ENCODE measurements around the gene ZNF511.
"Not testable (repeated sequence)": the region's sequence is repeated elsewhere in the genome, so short reads cannot be mapped to it uniquely, and the experiment has no call there.

ZNF511 gene

GRCh38 chr10:133308421-133309099 is at the start of gene ZNF511, which contains the start of gene TUBGCP2:
ZNF511 (plus strand) TSS chr10:133308914; CDS start chr10:133308944, 30 bp downstream.
TUBGCP2 (minus strand) TSS chr10:133308872; CDS start chr10:133302941, 5,931 bp downstream.
- peak; percentile 73 for DNase-seq (ENCODE audit: low read depth)

GRCh38 chr10:133259602-133259989 is 49.1 kb upstream of the ZNF511 start:
- DNase-seq (ENCODE audit: low read depth), result no peak

GRCh38 chr10:133260895-133261725 is 47.6 kb upstream of the ZNF511 start:
- DNase-seq (ENCODE audit: low read depth), result no peak

- peak; percentile 49 for DNase-seq (ENCODE audit: low read depth)
Observed at GRCh38 chr10:133261726-133262325, 46.9 kb upstream of the ZNF511 start.

- no peak for DNase-seq (ENCODE audit: low read depth)
Observed at GRCh38 chr10:133262696-133263095, 46.0 kb upstream of the ZNF511 start.

- no peak for DNase-seq (ENCODE audit: low read depth)
Observed at GRCh38 chr10:133263674-133264073, 45.0 kb upstream of the ZNF511 start.

- no peak for DNase-seq (ENCODE audit: low read depth)
Observed at GRCh38 chr10:133264461-133264860, 44.3 kb upstream of the ZNF511 start.

- not testable (repeated sequence) for DNase-seq (ENCODE audit: low read depth)
Observed at GRCh38 chr10:133265052-133265451, 43.7 kb upstream of the ZNF511 start.

GRCh38 chr10:133266056-133266795 is 42.5 kb upstream of the ZNF511 start:
- no peak for DNase-seq (ENCODE audit: low read depth)

GRCh38 chr10:133267293-133267692 is 41.4 kb upstream of the ZNF511 start:
- no peak for DNase-seq (ENCODE audit: low read depth)

- no peak for DNase-seq (ENCODE audit: low read depth)
Observed at GRCh38 chr10:133267829-133268228, 40.9 kb upstream of the ZNF511 start.

GRCh38 chr10:133268532-133268931 is 40.2 kb upstream of the ZNF511 start:
- DNase-seq (ENCODE audit: low read depth), result no peak

GRCh38 chr10:133269367-133269766 is 39.3 kb upstream of the ZNF511 start:
- DNase-seq (ENCODE audit: low read depth), result no peak

GRCh38 chr10:133270204-133270603 is 38.5 kb upstream of the ZNF511 start:
- no peak for DNase-seq (ENCODE audit: low read depth)

- no peak for DNase-seq (ENCODE audit: low read depth)
Observed at GRCh38 chr10:133270773-133271297, 37.9 kb upstream of the ZNF511 start.

GRCh38 chr10:133271521-133272300 is 37.0 kb upstream of the ZNF511 start:
- DNase-seq (ENCODE audit: low read depth), result no peak

- no peak for DNase-seq (ENCODE audit: low read depth)
Observed at GRCh38 chr10:133272301-133272963, 36.3 kb upstream of the ZNF511 start.

GRCh38 chr10:133272964-133273420 is 35.7 kb upstream of the ZNF511 start:
- no peak for DNase-seq (ENCODE audit: low read depth)

- no peak for DNase-seq (ENCODE audit: low read depth)
Observed at GRCh38 chr10:133273534-133274143, 35.1 kb upstream of the ZNF511 start.
